Nephron (organoid): ENCODE results near the gene AKNA.

Source experiments
- H3K27ac Mint-ChIP-seq, 3 experiments: 2 replicates each; pipeline ENCODE4 v1.8.0; 2020; ENCODE audit warnings: mixed read lengths in 3 of 3, mild to moderate bottlenecking in 2 of 3, moderate library complexity in 1 of 3
- H3K27me3 Mint-ChIP-seq: 2 replicates; pipeline ENCODE4 v1.8.0; 2021; ENCODE audit warnings: low read depth, mild to moderate bottlenecking, moderate library complexity, mixed read lengths
- H3K36me3 Mint-ChIP-seq: 2 replicates; pipeline ENCODE4 v1.8.0; 2020; ENCODE audit warnings: low read depth, mixed read lengths
- H3K4me1 Mint-ChIP-seq: 2 replicates; pipeline ENCODE4 v1.8.0; 2020; ENCODE audit warnings: mixed read lengths
- H3K4me3 Mint-ChIP-seq, 3 experiments: 2 replicates each; pipeline ENCODE4 v1.8.0; 2020; ENCODE audit warnings: mild to moderate bottlenecking in 3 of 3, mixed read lengths in 3 of 3, moderate library complexity in 2 of 3
- H3K9me3 Mint-ChIP-seq: 2 replicates; pipeline ENCODE4 v1.8.0; 2020; ENCODE audit warnings: mixed read lengths
- CTCF ChIP-seq, 3 experiments: fragments of 200-600 bp; sonication (generic); IDR thresholded peaks; one replicate each; pipeline ENCODE4 v1.5.0; 2021; ENCODE audit warnings: antibody characterized with exemption in 3 of 3; ENCODE audit not compliant: unreplicated experiment in 3 of 3

Gene AKNA

GRCh38 chr9:114356792-114357191, 31.0 kb downstream of the AKNA start:
- H3K4me1 Mint-ChIP-seq = no peaks in the 10 kb centered on the region
- H3K27ac Mint-ChIP-seq = no peak overlapping the region
- peaks cover 47% of the 10 kb centered on the region for H3K36me3 Mint-ChIP-seq
- no peak for TF ChIP-seq CTCF (IDR thresholded peaks at IDR 0.05; ENCODE audit: unreplicated experiment in 3 of 3)
- no peaks in the 10 kb centered on the region for H3K9me3 Mint-ChIP-seq
- no peak overlapping the region for H3K4me3 Mint-ChIP-seq
- no peaks in the 10 kb centered on the region for H3K27me3 Mint-ChIP-seq

GRCh38 chr9:114355821-114356220, 32.0 kb downstream of the AKNA start:
- Mint-ChIP-seq H3K9me3 (no peaks in the 10 kb centered on the region), H3K27ac (no peak overlapping the region), H3K36me3 (peaks cover 40% of the 10 kb centered on the region), H3K4me1 (no peaks in the 10 kb centered on the region), H3K27me3 (no peaks in the 10 kb centered on the region), H3K4me3 (no peak overlapping the region)
- TF ChIP-seq CTCF (IDR thresholded peaks at IDR 0.05; ENCODE audit: unreplicated experiment in 3 of 3) = no peak

GRCh38 chr9:114351932-114352331, 35.9 kb downstream of the AKNA start:
- no peak overlapping the region for H3K4me3 Mint-ChIP-seq
- H3K27me3 Mint-ChIP-seq = no peaks in the 10 kb centered on the region
- TF ChIP-seq CTCF (IDR thresholded peaks at IDR 0.05; ENCODE audit: unreplicated experiment in 3 of 3) = no peak
- no peak overlapping the region for H3K27ac Mint-ChIP-seq
- peaks cover 10% of the 10 kb centered on the region for H3K4me1 Mint-ChIP-seq
- H3K9me3 Mint-ChIP-seq = no peaks in the 10 kb centered on the region
- peaks cover 41% of the 10 kb centered on the region for H3K36me3 Mint-ChIP-seq

GRCh38 chr9:114350636-114351401, 37.0 kb downstream of the AKNA start:
- peaks cover 10% of the 10 kb centered on the region for H3K4me1 Mint-ChIP-seq
- H3K9me3 Mint-ChIP-seq = no peaks in the 10 kb centered on the region
- no peak overlapping the region for H3K4me3 Mint-ChIP-seq
- H3K27ac Mint-ChIP-seq = no peak overlapping the region
- peaks cover 46% of the 10 kb centered on the region for H3K36me3 Mint-ChIP-seq
- no peaks in the 10 kb centered on the region for H3K27me3 Mint-ChIP-seq
- no peak for TF ChIP-seq CTCF (IDR thresholded peaks at IDR 0.05; ENCODE audit: unreplicated experiment in 3 of 3)

GRCh38 chr9:114349713-114350480, 37.9 kb downstream of the AKNA start:
- H3K27me3 Mint-ChIP-seq = no peaks in the 10 kb centered on the region
- H3K27ac Mint-ChIP-seq = peak overlapping the region in 1 of 3 experiments; percentile 6
- H3K4me1 Mint-ChIP-seq = peaks cover 10% of the 10 kb centered on the region
- H3K36me3 Mint-ChIP-seq = peaks cover 48% of the 10 kb centered on the region
- no peak for TF ChIP-seq CTCF (IDR thresholded peaks at IDR 0.05; ENCODE audit: unreplicated experiment in 3 of 3)
- H3K9me3 Mint-ChIP-seq = no peaks in the 10 kb centered on the region
- no peak overlapping the region for H3K4me3 Mint-ChIP-seq
